ENCODE data around the gene RNF19B.

GRCh38 chr1:32894019-32894600 lies 70.5 kb downstream of the RNF19B start:
- no peak for TF ChIP-seq CTCF (IDR thresholded peaks at IDR 0.05; ENCODE audit: low read length)
- no peak for TF ChIP-seq EZH2 (optimal IDR thresholded peaks at IDR 0.05; ENCODE audit: low read depth, low read length)
- TF ChIP-seq EZH2phosphoT487 (IDR thresholded peaks at IDR 0.05; ENCODE audit: low read length) = no peak

Data from MM.1S (cell line).